HL-60/S4 treated with phorbol 12-myristate 13-acetate at 8.2 ng/mL for 4 days and 3 days (cell line): ENCODE data around the gene TTC7B.

Source experiments
- in situ Hi-C: fragments of 300-500 bp; cut with MboI; formaldehyde crosslinking; loops from 2 replicates; pipeline ENCODE4 v1.15.0; 2022; ENCODE audit warnings: low sequenced_read_pairs

The TTC7B gene

GRCh38 chr14:90743826-90744225, 72.4 kb downstream of the TTC7B start:
- in situ Hi-C loops: no loop called here

- in situ Hi-C loops: no loop called here
These were observed 72.8 kb downstream of the TTC7B start for GRCh38 chr14:90743425-90743824.

GRCh38 chr14:90742729-90743128, 73.5 kb downstream of the TTC7B start:
- in situ Hi-C loops: no loop called here

GRCh38 chr14:90742252-90742651, 74.0 kb downstream of the TTC7B start:
- in situ Hi-C loops: no loop called here

GRCh38 chr14:90741682-90741946, 74.6 kb downstream of the TTC7B start:
- in situ Hi-C loops: no loop called here

GRCh38 chr14:90740946-90741681, 75.1 kb downstream of the TTC7B start:
- in situ Hi-C loops: no loop called here

- in situ Hi-C loops: no loop called here
These were observed 76.1 kb downstream of the TTC7B start for GRCh38 chr14:90740081-90740480.

- in situ Hi-C loops: no loop called here
These were observed 76.7 kb downstream of the TTC7B start for GRCh38 chr14:90739318-90740068.

- in situ Hi-C loops: no loop called here
These were observed 83.0 kb downstream of the TTC7B start for GRCh38 chr14:90733139-90733808.

GRCh38 chr14:90732718-90733117, 83.5 kb downstream of the TTC7B start:
- in situ Hi-C loops: no loop called here

- in situ Hi-C loops: no loop called here
These were observed 84.1 kb downstream of the TTC7B start for GRCh38 chr14:90732139-90732538.

- in situ Hi-C loops: no loop called here
These were observed 84.7 kb downstream of the TTC7B start for GRCh38 chr14:90731487-90731886.

- in situ Hi-C loops: no loop called here
These were observed 85.9 kb downstream of the TTC7B start for GRCh38 chr14:90730206-90730766.

- in situ Hi-C loops: no loop called here
These were observed 87.3 kb downstream of the TTC7B start for GRCh38 chr14:90728951-90729350.

- in situ Hi-C loops: no loop called here
These were observed 89.1 kb downstream of the TTC7B start for GRCh38 chr14:90727082-90727481.

- in situ Hi-C loops: no loop called here
These were observed 89.6 kb downstream of the TTC7B start for GRCh38 chr14:90726656-90727055.

- in situ Hi-C loops: no loop called here
These were observed 91.4 kb downstream of the TTC7B start for GRCh38 chr14:90724866-90725265.

- in situ Hi-C loops: no loop called here
These were observed 93.6 kb downstream of the TTC7B start for GRCh38 chr14:90722590-90722989.

- in situ Hi-C loops: no loop called here
These were observed 94.5 kb downstream of the TTC7B start for GRCh38 chr14:90721619-90722305.

GRCh38 chr14:90720832-90721231, 95.4 kb downstream of the TTC7B start:
- in situ Hi-C loops: no loop called here

- in situ Hi-C loops: no loop called here
These were observed 95.9 kb downstream of the TTC7B start for GRCh38 chr14:90720336-90720735.
